Activated CD4-positive, alpha-beta T cell treated with anti-CD3 and anti-CD28 coated beads, Interleukin-2, amount 50 U/mL, for 4 hours (primary cell): ENCODE results near the gene SF1.
"Not testable (repeated sequence)": the region's sequence is repeated elsewhere in the genome, so short reads cannot be mapped to it uniquely, and the experiment has no call there.

Experiments used
- DNase-seq, 2 experiments: peaks; one replicate each; pipeline ENCODE4 v3.0.0-alpha.2; 2020

SF1 gene, protein sequence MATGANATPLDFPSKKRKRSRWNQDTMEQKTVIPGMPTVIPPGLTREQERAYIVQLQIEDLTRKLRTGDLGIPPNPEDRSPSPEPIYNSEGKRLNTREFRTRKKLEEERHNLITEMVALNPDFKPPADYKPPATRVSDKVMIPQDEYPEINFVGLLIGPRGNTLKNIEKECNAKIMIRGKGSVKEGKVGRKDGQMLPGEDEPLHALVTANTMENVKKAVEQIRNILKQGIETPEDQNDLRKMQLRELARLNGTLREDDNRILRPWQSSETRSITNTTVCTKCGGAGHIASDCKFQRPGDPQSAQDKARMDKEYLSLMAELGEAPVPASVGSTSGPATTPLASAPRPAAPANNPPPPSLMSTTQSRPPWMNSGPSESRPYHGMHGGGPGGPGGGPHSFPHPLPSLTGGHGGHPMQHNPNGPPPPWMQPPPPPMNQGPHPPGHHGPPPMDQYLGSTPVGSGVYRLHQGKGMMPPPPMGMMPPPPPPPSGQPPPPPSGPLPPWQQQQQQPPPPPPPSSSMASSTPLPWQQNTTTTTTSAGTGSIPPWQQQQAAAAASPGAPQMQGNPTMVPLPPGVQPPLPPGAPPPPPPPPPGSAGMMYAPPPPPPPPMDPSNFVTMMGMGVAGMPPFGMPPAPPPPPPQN

DNA sequence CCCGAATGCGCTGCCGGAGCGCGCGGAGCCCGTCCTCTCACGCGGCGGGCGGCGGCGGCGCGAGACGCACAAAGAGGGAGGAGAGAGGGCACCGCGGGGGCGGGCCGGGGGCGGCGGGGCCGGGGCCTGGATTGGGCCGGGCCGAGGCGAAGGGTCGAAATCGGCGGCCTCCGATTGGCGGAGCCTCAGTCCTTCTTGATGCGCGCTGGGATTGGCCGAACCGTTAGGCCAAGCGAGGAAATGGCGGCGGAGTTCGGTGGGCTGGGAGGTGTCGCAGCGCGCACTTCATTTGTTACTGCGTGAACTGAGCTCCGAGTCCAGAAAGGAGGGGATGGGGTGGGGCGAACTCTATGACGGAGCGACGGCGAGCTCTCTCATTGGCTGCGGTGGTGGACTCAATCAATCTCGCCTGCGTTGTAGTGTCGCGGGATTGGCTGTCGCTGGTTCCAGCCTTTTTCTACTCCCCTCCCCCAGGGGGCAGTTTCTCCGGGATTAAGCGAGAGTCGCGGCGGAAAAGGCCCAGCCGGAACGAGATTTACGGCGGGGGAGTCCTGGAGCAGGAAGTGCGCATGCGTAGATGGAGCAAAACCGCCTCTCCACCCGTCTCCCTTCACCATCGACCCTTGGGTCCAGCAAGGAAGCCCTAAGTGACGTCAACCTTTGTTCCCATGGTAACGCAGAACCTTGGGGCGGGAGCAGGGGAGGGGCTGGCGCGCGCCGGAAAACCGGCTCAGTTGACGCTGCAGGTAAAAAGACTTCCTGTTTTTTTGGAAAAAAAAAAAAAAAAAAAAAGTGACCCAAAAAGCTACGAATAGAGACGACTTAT, at the start of gene SF1:
SF1 (minus strand) TSS at position 70 of the 826 bp plus-strand sequence. CDS start 150 bp downstream, outside the sequence.
- peak; percentile 98 for DNase-seq

DNA sequence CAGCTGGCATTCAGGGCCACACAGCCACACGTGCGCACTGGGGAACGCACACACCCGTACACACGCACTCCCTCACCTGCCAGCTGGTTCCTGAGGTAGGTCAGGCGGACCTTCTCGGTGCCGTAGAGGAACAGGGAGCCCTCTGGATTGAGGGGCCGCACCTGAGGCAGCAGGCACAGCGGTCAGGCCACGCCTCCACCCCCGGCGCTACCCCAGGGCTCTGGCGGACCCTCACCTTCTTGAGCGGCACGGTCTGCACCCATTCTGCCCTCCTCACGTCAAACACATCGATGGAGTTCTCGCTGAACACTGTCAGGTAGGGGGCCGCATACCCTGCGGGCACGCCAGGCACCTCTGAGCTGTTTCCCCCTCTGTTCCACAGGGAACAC, 49.1 kb upstream of the SF1 start:
- no peak for DNase-seq

DNA sequence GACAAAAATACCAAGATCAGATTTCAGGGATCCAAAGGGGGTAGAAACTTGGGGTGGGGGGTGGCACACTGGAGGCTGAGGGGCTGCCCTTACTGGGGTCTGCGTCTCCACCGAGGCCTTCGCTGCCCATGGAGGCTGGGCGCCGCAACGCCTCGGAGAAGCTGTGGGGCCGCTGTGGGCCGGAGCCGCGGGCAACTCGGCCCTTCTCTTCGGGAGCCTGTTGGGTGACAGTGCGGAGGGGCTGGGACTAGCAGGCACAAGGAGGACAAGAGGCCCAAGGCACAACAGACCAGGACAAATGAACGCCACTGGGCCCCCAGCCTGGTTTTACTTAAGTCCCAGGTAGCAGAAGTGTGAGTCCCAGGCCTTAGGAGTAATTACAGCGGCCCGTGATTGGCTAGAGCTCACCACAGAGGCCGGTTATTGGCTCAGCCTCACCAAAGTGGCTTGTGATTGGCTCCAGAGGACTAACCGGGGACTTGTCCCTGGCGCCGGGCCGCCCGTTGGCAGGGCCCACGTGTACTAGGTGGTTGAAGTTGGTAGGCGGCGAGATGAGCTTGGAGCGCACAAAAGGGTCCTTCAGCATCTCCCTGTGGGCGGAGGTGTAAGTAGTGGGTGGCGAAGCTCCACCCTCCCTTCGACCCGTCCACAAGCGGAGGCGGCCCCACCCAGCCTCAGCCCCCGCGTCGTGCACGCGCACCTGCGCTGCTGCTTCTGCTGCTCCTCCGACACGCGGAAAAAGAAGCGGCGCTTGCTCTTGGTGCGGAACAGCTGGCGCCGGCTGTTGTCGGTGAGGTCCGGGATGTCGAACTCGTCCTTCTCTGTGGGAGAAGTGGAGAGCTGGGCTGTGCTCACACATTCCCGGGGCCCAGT, 48.5 kb upstream of the SF1 start:
- DNase-seq = no peak

DNA sequence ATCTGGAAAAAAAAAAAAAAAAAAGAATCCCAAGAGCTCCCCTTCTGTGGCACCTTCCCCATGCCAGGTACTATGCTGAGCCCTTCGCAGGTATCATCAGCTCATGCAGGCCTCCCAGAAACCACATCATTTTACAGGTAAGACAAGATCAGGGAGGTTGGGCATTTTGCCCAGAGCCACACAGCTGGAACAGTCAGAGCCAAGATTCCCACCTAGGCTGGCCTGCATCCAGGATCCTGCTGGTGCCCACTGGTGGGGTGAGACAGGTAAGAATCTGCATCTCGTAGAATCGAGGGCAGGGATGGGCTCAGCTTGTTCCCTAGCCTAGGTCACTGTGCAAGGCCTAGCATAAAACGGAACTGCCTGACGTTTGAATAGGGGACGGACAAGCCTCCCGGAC, 47.7 kb upstream of the SF1 start:
- no peak for DNase-seq

DNA sequence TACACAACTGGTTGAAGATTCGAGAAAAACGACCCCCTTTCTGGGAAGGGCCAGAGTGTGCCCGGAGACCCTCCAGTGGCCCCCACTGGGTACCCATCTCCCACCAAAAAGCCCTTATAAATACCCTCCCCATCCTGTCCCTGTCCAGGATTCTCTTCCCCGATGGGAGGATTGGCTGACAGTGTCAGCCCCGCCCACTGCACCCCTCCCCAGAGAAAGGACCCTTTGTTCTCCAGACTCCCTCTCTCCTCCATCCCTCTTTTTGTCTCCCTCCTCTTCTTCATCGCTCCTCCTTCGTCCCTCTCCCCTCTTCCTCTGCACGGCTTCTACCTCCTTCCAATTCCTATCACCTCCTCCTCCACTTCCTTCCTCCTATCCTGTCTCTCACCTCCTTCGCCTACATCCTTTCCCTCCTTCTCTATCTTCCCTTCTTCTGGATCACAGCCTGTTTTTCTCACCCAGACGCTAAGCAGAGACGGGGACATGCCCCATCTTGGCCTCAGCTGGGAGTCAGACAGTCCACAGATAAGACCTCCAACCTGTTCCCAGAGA, 45.3 kb upstream of the SF1 start:
- no peak for DNase-seq

DNA sequence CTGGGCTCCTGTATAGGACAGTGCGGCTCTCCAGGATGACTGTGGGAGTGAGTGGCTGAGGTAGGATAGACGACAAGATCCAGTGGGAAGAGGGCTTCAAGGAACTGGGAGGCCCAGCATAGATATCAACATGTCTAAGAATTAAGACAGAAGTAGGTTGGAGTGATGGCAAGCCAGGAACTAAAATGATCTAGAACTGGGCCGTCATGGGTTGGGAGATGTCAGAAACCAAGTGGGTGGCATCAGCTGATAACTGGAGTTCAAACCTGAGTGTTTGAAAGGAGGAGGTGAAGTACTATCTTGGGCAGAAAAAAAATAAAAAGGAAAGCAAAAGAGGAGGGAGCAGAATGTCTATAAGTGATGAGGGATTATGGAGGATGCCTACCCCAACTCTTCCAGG, 39.1 kb upstream of the SF1 start:
- no peak for DNase-seq

DNA sequence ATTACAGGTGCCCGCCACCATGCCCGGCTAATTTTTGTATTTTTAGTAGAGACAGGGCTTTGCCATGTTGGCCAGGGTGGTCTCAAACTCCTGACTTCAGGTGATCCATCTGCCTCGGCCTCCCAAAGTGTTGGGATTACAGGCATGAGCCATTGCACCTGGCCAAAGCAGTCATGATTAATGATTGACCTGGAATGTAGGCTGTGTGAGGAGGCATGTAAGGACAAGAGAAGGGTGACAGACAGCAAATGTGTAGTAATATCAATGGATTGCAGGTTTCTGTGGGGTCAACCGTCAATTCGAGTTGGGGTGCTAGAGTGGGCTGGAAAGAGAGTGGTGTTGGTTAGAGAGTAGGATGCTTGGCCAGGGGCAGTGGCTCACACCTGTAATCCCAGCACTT, 37.1 kb upstream of the SF1 start:
- DNase-seq = not testable (repeated sequence)

DNA sequence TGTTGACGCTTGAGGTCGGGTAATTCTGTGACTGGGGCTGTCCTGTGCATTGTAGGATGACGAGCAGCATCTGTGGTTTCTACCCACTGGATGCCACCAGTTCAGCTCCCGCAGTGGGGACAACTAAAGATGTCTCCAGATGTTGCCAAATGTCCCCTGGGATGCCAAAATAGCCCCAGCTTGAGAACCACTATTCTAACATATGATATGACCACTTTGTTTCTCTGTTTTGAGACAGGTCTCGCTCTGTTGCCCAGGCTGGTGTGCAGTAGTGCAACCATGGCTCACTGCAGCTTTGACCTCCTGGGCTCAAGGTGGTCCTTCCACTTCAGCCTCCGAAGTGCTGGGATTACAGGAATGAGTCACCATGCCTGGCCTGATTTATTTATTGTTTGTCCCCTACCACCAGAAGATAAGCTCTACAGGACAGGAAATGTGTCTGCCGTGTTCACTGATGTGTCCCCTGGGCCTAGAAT, 36.4 kb upstream of the SF1 start:
- DNase-seq = no peak

DNA sequence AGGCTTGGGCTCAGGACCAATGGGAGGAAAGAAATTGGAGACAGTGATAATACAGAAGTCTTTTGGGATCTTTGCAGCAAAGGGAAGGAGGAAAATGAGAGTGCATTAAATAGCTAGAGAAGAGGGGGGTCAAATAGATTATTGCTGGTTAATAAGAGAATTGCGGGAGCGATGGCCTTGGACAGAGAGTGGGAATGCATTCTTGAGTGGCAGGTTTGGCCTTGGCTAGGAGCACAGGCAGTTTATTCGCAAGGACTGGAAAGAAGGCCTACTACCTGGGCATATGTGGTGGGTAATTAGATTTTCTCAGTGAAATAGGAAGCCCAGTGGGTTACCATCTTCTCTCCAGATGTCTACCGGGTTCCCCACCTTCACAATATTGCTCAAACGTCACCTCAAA, 35.5 kb upstream of the SF1 start:
- no peak for DNase-seq

DNA sequence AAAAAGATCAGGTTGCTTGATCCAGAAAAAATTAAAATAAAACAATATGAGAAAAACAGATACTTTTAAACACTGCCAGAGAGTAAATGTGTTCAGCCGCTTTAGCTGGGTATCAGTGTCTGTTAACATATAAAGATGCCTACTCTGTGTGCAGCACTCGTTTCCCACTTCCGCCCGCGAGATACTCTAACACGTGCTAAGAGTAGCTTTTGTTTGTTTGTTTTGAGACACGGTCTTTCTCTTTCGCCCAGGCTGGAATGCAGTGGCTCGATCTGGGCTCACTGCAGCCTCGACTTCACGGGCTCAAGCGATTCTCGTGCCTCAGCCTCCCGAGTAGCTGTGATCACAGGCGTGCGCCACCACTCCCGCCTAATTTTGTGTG, 32.5 kb upstream of the SF1 start:
- no peak for DNase-seq

DNA sequence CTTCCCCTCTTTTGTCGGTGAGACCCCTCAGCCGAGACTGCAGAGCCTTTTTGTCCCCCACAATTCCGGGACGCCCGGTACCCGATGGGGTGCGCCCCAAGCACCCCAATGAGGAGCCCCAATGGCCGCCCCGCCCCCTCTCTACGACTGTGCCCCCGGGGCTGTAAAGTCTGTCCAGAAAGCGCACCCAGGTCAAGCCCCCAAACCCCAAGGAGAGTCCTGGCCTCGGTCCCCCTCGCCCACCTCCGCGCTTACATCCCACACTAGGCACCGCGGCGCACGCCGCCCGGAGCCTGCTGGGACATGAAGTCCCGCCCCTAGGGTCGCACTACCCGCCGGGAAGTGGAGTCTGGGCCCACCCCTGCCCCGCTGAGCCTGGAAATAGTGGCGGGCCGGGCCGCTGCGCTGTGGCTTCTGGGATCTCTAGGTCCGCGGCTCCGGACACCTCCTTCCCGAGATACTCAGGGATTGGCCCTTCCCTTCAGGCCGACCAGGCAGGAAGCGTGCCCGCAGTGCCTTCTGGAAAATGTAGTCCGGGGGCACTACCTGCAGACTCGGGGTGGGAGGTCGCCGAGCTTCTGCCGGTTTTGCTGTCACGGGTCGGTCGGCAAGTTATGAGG, 32.0 kb upstream of the SF1 start, which contains the start of gene MEN1:
MEN1 (minus strand) TSS at position 281 of the 620 bp plus-strand sequence. CDS start 442 bp downstream, outside the sequence.
- peak; percentile 63 to 66 for DNase-seq

DNA sequence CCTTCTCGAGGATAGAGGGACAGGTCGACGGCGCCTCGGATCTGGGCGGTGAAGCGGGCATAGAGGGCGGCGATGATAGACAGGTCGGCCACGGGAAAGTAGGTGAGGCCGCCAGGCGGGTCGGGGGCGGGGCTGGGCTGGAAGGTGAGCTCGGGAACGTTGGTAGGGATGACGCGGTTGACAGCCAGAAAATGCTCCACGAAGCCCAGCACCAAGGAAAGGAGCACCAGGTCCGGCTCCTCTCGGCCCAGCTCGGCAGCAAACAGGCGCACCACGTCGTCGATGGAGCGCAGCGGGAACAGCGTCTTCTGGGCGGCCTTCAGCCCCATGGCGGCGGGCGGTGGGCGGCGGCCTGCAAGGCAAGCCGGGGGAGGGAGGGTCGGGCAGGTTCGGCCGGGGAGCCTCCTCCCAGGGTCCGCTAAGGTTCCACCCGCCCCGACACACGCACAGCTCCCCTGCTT, 31.5 kb upstream of the SF1 start:
- DNase-seq = no peak

DNA sequence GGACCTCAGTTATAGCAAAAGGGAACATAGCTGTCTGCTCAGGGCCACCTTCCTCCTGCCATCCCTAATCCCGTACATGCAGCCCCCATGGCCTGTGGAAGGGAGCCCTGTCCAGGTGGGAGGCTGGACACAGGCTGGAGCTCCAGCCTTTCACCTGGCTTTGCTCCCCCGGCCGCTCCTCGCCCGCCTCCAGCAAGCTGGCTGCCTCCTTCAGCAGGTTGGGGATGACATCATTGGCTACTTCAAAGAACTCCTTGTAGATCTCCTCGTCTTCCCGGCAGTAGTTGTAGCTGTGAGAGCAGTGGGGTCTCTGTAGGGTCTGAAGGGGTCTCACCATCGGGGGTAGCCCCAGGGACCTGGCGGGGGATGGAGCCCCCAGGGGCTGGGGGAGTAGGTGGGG, 27.1 kb upstream of the SF1 start:
- no peak for DNase-seq

DNA sequence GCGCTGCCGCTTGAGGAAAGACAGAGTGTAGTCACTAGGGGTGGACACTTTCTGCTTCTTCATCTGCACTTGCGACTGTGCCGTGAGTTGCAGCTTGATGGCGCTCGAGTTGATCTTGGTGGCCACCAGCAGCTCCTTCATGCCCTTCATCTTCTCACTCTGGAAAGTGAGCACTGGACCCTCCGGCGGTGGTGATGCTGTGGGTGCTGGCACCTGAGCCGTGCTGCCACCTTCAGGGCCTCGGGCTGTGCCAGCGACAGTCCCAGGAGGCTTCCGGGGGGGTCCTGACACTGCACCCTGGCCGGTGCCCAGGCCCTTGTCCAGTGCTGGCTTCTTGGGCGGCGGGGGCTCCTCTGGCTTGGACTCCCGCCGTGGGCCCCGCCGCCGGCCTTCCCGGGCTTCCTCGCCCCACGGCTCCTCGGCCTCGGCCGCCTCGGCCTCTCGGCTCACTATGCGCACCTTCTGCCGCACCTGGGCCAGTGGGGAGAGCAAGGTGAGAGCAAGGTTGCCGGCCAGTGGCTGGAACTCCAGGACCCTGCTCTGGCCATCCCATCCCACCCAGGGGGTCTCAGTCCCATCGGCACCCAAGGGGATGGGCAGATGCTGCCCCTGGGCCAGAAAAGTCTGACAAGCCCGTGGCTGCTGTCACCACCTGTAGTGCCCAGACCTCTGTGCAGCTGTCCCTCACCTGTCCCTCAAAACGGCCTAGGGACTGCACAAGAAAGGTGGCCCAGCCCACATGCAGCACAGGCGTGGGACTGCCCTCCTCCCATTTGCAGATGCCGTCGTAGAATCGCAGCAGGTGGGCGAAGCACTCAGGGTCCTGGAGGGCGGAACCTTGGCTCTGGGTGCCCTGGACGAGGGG, 26.2 kb upstream of the SF1 start:
- no peak for DNase-seq

DNA sequence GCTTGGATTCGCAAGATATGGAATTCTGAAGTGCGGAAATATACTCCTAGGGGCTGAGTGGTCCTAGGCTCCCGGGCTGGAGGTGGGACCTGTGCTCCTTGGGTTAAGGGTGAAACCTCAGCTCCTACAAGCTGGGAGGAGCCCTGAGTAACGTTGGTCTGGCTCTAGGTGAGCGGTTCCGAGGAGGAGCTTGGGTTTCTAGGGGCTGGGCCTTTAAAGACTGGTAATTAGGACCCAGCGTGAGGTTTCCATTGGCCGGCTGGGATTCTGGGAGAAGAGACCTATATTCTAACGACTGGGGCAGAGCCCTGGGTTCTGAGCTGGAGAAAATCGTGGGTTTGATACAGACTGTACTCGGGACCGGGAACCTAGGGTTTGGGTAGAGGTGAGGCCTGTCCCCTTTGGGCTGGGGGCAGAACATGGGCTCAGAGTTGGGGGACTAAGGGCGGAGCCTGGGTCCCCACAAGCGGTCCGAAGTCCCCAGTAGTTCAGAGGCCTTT, 25.6 kb upstream of the SF1 start:
- DNase-seq = no peak

DNA sequence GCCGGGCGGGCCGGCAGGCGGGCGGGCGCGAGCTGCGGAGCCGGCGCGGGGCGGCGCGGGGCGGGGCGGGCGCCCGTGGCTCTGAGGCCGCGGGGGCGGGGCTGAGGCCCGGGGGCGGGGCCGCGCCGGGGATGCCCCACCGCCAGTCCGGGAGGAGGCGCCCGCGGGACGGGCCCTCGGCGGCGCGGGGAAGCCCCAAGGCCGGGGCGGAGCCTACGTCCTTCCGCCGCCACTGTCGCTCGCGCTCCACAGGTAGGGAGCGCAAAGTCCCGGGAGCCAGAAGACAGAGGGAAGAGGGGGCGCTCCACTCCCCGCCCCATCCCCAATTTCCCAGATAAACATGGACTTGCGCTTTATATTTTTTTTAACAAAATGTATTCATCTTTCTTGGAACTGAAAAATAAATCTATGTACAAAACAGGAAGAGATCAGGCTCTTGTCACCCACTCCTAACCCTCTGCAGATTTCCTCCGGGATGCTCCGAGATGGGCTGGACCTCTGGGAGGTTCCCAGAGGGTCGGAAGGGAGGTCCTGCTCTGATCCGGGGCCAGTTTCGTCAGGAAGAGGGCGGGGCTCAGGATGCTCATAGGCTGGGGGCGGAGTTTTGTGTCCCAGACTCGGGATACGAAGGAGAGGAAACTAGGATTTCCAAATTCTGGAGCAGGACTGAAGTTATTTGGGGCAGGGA, 25.0 kb upstream of the SF1 start, which contains the start of gene MAP4K2:
MAP4K2 (minus strand) TSS at position 57 of the 688 bp plus-strand sequence. CDS start 65 bp downstream, outside the sequence.
- peak; percentile 75 to 79 for DNase-seq

DNA sequence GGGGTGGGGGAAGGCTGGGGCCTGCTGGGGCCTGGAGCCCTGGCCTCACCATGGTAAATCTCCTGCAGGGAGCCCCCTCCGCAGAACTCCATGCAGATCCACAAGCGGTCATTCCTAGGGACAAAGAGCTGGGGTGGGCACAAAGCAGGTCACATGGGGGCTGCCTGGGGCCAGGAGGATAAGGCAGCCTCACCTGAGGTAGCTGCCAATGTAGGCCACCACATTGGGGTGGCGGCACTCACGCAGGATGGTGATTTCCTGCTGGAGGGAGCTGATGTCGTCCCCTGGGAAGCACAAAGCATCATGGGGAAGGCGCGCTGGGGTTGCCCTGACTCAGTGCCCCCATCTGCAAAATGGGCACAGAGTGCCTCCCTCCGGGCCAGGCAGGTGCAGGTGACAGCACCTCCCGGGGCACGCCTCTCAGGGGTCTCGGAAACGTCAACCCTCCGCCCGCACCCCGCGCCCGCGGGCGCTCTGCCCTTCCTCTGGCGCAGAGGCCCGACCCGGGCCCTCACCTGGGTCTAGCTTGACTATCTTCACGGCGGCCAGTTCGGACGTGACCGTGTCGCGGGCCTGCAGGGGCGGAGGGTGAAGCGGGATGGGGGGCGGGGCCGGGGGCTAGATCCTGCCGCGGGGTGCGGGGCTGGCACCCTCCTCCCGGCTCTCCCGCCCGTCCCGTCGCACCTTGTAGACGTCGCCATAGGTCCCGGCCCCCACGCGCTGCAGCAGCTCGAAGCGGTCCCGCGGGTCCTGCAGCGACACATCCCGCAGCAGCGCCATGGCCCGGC, 24.2 kb upstream of the SF1 start:
- peak in 1 of 2 experiments; percentile 19 for DNase-seq

DNA sequence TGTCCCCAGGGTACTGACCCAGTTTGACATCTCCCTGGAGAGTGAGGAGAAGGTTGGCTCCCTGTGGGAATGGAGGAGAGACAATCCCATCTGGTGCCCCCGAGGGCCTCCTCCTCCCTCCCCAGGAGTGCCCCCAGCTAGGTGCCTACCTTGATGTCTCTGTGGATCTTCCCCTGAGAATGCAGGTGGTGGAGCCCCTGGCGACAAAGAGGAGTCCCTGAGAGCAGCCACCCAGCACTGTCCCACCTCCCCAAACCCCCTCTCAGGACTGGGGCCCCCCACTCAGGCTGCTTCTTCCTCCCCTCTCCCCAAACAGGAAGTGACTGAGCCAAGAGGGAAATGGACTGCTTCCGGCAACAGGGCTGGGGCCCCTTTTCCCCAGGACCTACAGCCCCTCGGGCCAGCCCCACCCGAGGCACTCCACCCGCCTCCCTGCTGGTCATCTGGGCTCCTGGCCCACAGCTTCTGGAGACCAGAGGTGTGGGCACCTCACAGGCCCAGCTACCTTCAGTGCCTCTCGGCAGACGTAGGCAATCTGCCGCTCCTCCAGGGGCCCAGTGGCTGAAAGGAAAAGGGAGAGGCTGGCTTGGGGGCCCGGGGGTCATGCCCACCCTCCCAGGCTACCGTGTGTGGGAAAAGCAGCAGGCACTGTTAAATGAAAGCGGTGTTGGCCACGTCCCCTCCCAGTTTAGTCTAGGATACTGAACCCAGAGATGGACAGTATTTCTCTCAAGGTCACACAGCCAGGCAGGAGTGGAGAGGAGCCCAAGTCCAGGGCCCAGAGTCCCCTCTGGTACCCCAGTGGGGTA, 23.4 kb upstream of the SF1 start:
- DNase-seq = no peak
